HG03159 (cell line): ENCODE data around the gene RFC2.
"Not testable (repeated sequence)": the region's sequence is repeated elsewhere in the genome, so short reads cannot be mapped to it uniquely, and the experiment has no call there.

ENCODE experiments used
- ATAC-seq: cut with Tn5 transposase; IDR thresholded peaks from one replicate; pipeline ENCODE4 v1.9.1; 2021; ENCODE audit warnings: mild to moderate bottlenecking, moderate library complexity; ENCODE audit not compliant: unreplicated experiment

RFC2 gene

GRCh38 chr7:74220229-74220628 lies 34.0 kb downstream of the RFC2 start:
- ATAC-seq: no peak

GRCh38 chr7:74219416-74219815 lies 34.8 kb downstream of the RFC2 start:
- ATAC-seq: no peak

- no peak for ATAC-seq
These were observed 35.9 kb downstream of the RFC2 start for GRCh38 chr7:74218343-74218698.

GRCh38 chr7:74217455-74218342 lies 36.5 kb downstream of the RFC2 start:
- ATAC-seq: no peak

GRCh38 chr7:74216361-74216761 lies 37.8 kb downstream of the RFC2 start:
- no peak for ATAC-seq

GRCh38 chr7:74215921-74216320 lies 38.3 kb downstream of the RFC2 start:
- no peak for ATAC-seq

- ATAC-seq: no peak
These were observed 39.2 kb downstream of the RFC2 start for GRCh38 chr7:74214816-74215630.

GRCh38 chr7:74212661-74213060 lies 41.5 kb downstream of the RFC2 start:
- no peak for ATAC-seq

- not testable (repeated sequence) for ATAC-seq
These were observed 46.0 kb downstream of the RFC2 start for GRCh38 chr7:74208241-74208640.

GRCh38 chr7:74207586-74207985 lies 46.6 kb downstream of the RFC2 start:
- no peak for ATAC-seq

- no peak for ATAC-seq
These were observed 47.5 kb downstream of the RFC2 start for GRCh38 chr7:74206589-74207120.

GRCh38 chr7:74206052-74206451 lies 48.1 kb downstream of the RFC2 start:
- not testable (repeated sequence) for ATAC-seq

- no peak for ATAC-seq
These were observed 50.1 kb downstream of the RFC2 start for GRCh38 chr7:74203956-74204618.

GRCh38 chr7:74202841-74203556 lies 51.2 kb downstream of the RFC2 start:
- ATAC-seq: no peak

- no peak for ATAC-seq
These were observed 54.4 kb downstream of the RFC2 start for GRCh38 chr7:74199551-74200355.

GRCh38 chr7:74197449-74198124 lies 56.6 kb downstream of the RFC2 start:
- ATAC-seq: no peak

- ATAC-seq: not testable (repeated sequence)
These were observed 58.1 kb downstream of the RFC2 start for GRCh38 chr7:74195968-74196654.

GRCh38 chr7:74195139-74195860 lies 58.9 kb downstream of the RFC2 start:
- ATAC-seq: not testable (repeated sequence)
